Measurements from ENCODE around the gene CIBAR2.

- TF ChIP-seq CTCF (IDR thresholded peaks at IDR 0.05) (no peak), POLR2A (IDR thresholded peaks at IDR 0.05) (no peak)
Measured at GRCh38 chr16:85142771-85143211, 30.5 kb upstream of the CIBAR2 start.
